Measurements from ENCODE around the gene PTHLH. TPM values are rescaled to one million over a fixed set of nuclear protein-coding genes. Genes with fewer than 3 reads are reported as not detected.

PTHLH gene
- total RNA-seq, 3 donors from 2014 or later = 2.4 to 7.5 (median 2.9) TPM

DNA sequence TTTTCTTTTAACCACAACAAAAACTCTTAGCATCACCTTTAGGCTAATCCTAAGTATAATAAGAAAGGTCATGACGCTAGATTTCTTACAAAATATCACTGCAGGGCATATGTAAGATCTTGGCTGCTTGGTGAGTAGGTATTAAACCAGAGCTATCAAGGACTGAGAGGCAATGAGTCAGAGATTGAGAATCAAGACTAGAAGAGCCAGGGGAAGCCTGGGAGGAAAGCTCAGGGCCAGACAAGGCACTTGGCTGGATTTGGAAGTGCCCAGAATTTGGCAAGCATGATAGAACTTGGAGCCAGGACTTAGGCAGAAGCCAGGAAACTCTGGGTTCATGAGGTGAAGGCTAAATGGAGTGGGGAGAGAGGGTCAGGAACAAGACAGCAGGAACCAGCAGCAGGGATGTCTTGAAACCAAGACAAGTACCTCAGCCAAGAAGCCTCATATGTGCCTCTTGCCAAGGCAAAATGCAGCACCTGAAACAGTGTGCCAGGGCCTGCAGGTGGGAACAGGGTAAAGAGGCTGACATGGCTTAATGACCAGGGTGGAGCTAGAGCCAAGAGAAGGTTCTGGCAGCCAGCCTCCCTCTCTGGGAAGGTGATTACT, 49.9 kb downstream of the PTHLH start:
- TF ChIP-seq, protein P1, sequence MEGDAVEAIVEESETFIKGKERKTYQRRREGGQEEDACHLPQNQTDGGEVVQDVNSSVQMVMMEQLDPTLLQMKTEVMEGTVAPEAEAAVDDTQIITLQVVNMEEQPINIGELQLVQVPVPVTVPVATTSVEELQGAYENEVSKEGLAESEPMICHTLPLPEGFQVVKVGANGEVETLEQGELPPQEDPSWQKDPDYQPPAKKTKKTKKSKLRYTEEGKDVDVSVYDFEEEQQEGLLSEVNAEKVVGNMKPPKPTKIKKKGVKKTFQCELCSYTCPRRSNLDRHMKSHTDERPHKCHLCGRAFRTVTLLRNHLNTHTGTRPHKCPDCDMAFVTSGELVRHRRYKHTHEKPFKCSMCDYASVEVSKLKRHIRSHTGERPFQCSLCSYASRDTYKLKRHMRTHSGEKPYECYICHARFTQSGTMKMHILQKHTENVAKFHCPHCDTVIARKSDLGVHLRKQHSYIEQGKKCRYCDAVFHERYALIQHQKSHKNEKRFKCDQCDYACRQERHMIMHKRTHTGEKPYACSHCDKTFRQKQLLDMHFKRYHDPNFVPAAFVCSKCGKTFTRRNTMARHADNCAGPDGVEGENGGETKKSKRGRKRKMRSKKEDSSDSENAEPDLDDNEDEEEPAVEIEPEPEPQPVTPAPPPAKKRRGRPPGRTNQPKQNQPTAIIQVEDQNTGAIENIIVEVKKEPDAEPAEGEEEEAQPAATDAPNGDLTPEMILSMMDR (IDR thresholded peaks at IDR 0.05) = no peak
- TF ChIP-seq POLR2AphosphoS5 (IDR thresholded peaks at IDR 0.05) = no peak
- no peak for TF ChIP-seq POLR2A (IDR thresholded peaks at IDR 0.05)
- no peaks in the 10 kb centered on the region for H3K9me3 ChIP-seq
- no peaks in the 10 kb centered on the region for H3K27me3 ChIP-seq
- H3K27ac ChIP-seq = peak overlapping the region; percentile 9 to 16
- H3K36me3 ChIP-seq = no peaks in the 10 kb centered on the region
- intact Hi-C loops (cut with DNase I; ENCODE audit: low total_unique reads) = loop anchor here (5.0 kb wide), 1 partner anchor 585 kb away; no protein-coding TSS in a partner anchor
- H3K4me1 ChIP-seq = no peaks in the 10 kb centered on the region
- DNase-seq (ENCODE audit: low spot score in 2 of 2) = peak in 1 of 2 donors; percentile 48
- no peak overlapping the region for H3K4me3 ChIP-seq

DNA sequence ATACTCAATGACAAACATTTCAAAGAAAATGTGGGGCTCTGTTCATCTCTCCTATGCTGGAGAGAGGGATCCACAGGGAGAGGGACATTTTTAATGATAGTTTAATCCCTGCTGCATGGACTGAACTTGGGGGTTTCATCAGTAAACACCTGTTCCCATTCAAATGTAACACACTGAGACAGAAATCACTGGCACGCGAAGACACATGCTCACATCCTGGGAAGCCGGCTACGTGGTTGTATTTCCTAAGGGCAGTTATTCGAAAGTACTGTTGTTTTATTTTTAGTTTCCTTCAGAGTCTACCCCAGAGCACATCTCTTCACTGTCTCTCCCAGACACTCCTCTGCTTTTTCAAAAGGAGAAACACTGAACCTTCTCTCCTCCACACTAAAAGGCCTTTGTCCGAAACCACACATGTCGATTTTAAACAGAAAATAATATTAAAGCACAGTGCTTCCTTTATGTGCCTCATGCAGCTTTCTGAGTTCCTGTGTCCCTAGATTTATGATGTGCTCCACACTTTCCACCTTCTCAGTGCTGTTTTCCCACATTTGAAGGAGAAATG, 52.8 kb downstream of the PTHLH start:
- no peaks in the 10 kb centered on the region for H3K27me3 ChIP-seq
- no peak overlapping the region for H3K4me3 ChIP-seq
- H3K4me1 ChIP-seq = no peaks in the 10 kb centered on the region
- no peak for DNase-seq (ENCODE audit: low spot score in 2 of 2)
- intact Hi-C loops (cut with DNase I; ENCODE audit: low total_unique reads) = loop anchor here (5.0 kb wide), 1 partner anchor 588 kb away; no protein-coding TSS in a partner anchor
- TF ChIP-seq POLR2AphosphoS5 (IDR thresholded peaks at IDR 0.05) = no peak
- TF ChIP-seq, protein P1 (IDR thresholded peaks at IDR 0.05) = no peak
- H3K36me3 ChIP-seq = no peaks in the 10 kb centered on the region
- H3K27ac ChIP-seq = no peak overlapping the region
- H3K9me3 ChIP-seq = no peaks in the 10 kb centered on the region

DNA sequence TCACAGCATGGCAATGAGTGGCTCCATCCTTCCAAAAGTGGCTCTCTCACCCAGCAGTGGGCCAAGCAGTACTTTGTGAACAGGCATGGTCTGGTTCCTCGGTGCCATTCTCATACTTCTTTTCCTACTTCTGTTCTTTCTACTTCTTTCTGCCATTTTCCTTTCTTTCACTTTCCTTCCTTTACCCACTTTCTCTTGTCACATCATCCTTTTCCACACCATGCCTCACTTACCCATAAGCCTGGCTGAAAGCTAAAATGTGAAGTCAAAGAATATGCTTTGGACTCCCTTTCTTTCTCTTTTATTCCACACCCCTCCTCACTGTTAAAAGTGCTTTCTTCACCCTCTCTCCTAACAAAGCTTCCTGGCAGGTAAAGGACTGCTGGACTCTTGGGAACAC, 57.0 kb downstream of the PTHLH start:
- Histone ChIP-seq H3K36me3 (no peaks in the 10 kb centered on the region), H3K9me3 (no peaks in the 10 kb centered on the region), H3K27ac (no peak overlapping the region), H3K4me3 (no peak overlapping the region), H3K4me1 (no peaks in the 10 kb centered on the region), H3K27me3 (no peaks in the 10 kb centered on the region)
- DNase-seq (ENCODE audit: low spot score in 2 of 2) = no peak
- TF ChIP-seq, protein P1 (IDR thresholded peaks at IDR 0.05) = no peak
- TF ChIP-seq POLR2A (IDR thresholded peaks at IDR 0.05) = no peak
- no peak for TF ChIP-seq POLR2AphosphoS5 (IDR thresholded peaks at IDR 0.05)
- intact Hi-C loops (cut with DNase I; ENCODE audit: low total_unique reads) = no loop called here

DNA sequence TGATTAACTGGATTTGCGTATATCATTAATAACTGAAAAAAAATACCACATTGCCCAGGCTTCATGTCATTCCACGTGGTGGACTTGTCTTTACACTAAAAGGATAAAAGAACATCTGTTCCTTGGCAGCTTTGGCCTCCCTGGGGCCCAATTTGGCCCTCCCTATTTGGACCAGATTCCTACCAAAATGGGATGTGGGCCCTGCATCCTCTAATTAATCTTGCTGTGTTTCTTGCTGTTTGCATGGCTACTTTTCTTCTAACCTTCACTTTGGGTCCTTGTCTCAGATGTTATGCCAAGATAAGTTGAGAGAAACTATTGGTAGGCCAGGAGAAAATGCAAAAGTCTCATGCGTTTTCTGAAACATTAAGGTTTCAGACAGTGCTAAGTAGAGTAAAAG, 57.5 kb downstream of the PTHLH start:
- Histone ChIP-seq H3K4me3 (no peak overlapping the region), H3K27ac (no peak overlapping the region), H3K36me3 (no peaks in the 10 kb centered on the region), H3K9me3 (no peaks in the 10 kb centered on the region), H3K4me1 (no peaks in the 10 kb centered on the region), H3K27me3 (no peaks in the 10 kb centered on the region)
- no peak for DNase-seq (ENCODE audit: low spot score in 2 of 2)
- intact Hi-C loops (cut with DNase I; ENCODE audit: low total_unique reads) = no loop called here
- TF ChIP-seq POLR2AphosphoS5 (IDR thresholded peaks at IDR 0.05) (no peak), POLR2A (IDR thresholded peaks at IDR 0.05) (no peak)
- TF ChIP-seq, protein P1 (IDR thresholded peaks at IDR 0.05) = no peak

DNA sequence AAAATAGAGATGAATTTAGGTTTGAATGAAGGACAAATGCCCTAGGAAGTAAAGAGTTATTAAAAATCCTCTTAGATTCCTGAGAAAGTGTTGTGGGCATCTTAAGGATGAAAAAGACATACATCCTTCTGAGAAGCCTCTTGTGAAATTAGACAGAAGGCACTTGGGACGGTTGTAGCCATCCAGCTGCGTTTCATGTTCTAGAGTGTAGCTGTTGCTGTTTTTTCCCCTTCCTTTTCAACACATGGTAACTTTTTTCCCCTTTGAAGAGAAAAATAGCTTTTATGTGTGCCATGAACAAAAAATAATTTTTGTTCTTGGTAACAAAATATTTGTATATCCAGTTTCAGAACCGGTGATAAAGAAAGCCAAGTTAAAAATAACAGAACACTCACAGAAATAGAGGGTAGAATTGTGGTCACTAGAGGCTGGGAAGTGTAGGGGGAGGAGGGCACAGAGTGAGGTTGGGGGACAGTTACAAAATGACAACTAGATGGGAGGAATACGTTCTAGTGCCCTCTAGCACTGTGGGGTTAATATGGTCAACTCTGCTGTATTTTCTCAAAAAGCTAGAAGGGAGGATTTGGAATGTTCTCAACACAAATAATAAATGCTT, 58.4 kb downstream of the PTHLH start:
- H3K4me3 ChIP-seq = no peak overlapping the region
- TF ChIP-seq POLR2A (IDR thresholded peaks at IDR 0.05) (no peak), POLR2AphosphoS5 (IDR thresholded peaks at IDR 0.05) (no peak)
- TF ChIP-seq, protein P1 (IDR thresholded peaks at IDR 0.05) = no peak
- H3K4me1 ChIP-seq = no peaks in the 10 kb centered on the region
- no peak overlapping the region for H3K27ac ChIP-seq
- intact Hi-C loops (cut with DNase I; ENCODE audit: low total_unique reads) = no loop called here
- H3K36me3 ChIP-seq = no peaks in the 10 kb centered on the region
- H3K27me3 ChIP-seq = no peaks in the 10 kb centered on the region
- no peaks in the 10 kb centered on the region for H3K9me3 ChIP-seq
- no peak for DNase-seq (ENCODE audit: low spot score in 2 of 2)
